HEK293 (cell line): ENCODE results near the gene IGBP1.
A peak's percentile ranks its signal among the peaks of the same experiment; 100 is the strongest.

Experiments
- CTCF ChIA-PET: fragments of 350-600 bp; formaldehyde crosslinking; extraction: SDS; loops from one replicate; lab custom pipeline; 2021; ENCODE audit warnings: antibody characterized with exemption; lab: Yijun Ruan, JAX
- POLR2A ChIA-PET: fragments of 300-600 bp; formaldehyde crosslinking; extraction: SDS; loops from one replicate; lab custom pipeline; 2020; ENCODE audit warnings: antibody characterized with exemption, inconsistent platforms; lab: Yijun Ruan, JAX
- H3K27ac ChIP-seq: fragments of 200-500 bp; sonication (Bioruptor generic); 2 replicates; pipeline ENCODE4 v1.5.1; 2014; ENCODE audit warnings: low read depth, low read length, control low read depth, inconsistent platforms; ENCODE audit errors: extremely low read depth
- H3K36me3 ChIP-seq, 2 experiments: fragments of 200-500 bp in 1 of 2; sonication (Bioruptor generic) in 1 of 2; 1 replicate in 1 of 2; 2 replicates in 1 of 2; pipeline ENCODE4 v1.5.1; 2014 to 2017; ENCODE audit warnings: inconsistent platforms in 2 of 2, low read length in 2 of 2; ENCODE audit not compliant: control insufficient read depth in 2 of 2, insufficient read depth in 1 of 2
- H3K4me1 ChIP-seq: fragments of 200-500 bp; sonication (Bioruptor generic); 2 replicates; pipeline ENCODE4 v1.5.1; 2014; ENCODE audit warnings: mild to moderate bottlenecking, low read length, inconsistent platforms; ENCODE audit not compliant: control insufficient read depth, insufficient read depth
- H3K4me3 ChIP-seq: 2 replicates; pipeline ENCODE4 v1.5.1; 2011; ENCODE audit warnings: low read depth, mild to moderate bottlenecking, control low read depth, low read length, moderate library complexity
- H3K9me3 ChIP-seq: fragments of 200-500 bp; sonication (Bioruptor generic); 2 replicates; pipeline ENCODE4 v1.5.1; 2014; ENCODE audit warnings: low read depth, low read length, inconsistent platforms; ENCODE audit not compliant: control insufficient read depth, insufficient read depth
- KLF16 ChIP-seq: fragments of 450-650 bp; formaldehyde crosslinking; IDR thresholded peaks from 2 replicates; pipeline ENCODE4 v1.5.1; 2017; ENCODE audit warnings: missing biosample characterization, missing genetic modification characterization
- KLF7 ChIP-seq: fragments of 450-650 bp; formaldehyde crosslinking; IDR thresholded peaks from 2 replicates; pipeline ENCODE4 v1.5.1; 2016; ENCODE audit warnings: missing biosample characterization, missing genetic modification characterization, borderline replicate concordance
- KLF9 ChIP-seq: fragments of 450-650 bp; formaldehyde crosslinking; IDR thresholded peaks from 2 replicates; pipeline ENCODE4 v1.5.1; 2016; ENCODE audit warnings: missing biosample characterization, missing genetic modification characterization, low read depth
- MZF1 ChIP-seq: fragments of 450-650 bp; formaldehyde crosslinking; IDR thresholded peaks from 2 replicates; pipeline ENCODE4 v1.5.1; 2017; ENCODE audit warnings: missing biosample characterization, missing genetic modification characterization, borderline replicate concordance
- PATZ1 ChIP-seq: fragments of 450-650 bp; formaldehyde crosslinking; IDR thresholded peaks from 2 replicates; pipeline ENCODE4 v1.5.1; 2016; ENCODE audit warnings: missing biosample characterization, missing genetic modification characterization
- SCRT2 ChIP-seq: fragments of 450-650 bp; formaldehyde crosslinking; IDR thresholded peaks from 2 replicates; pipeline ENCODE4 v1.5.1; 2016; ENCODE audit warnings: missing biosample characterization, missing genetic modification characterization
- SP3 ChIP-seq: fragments of 450-650 bp; formaldehyde crosslinking; IDR thresholded peaks from 2 replicates; pipeline ENCODE4 v1.5.1; 2016; ENCODE audit warnings: missing biosample characterization, missing genetic modification characterization
- ZFP41 ChIP-seq: fragments of 450-650 bp; formaldehyde crosslinking; IDR thresholded peaks from 2 replicates; pipeline ENCODE4 v1.5.1; 2016; ENCODE audit warnings: missing biosample characterization, missing genetic modification characterization, borderline replicate concordance
- ZNF157 ChIP-seq: fragments of 450-650 bp; formaldehyde crosslinking; IDR thresholded peaks from 2 replicates; pipeline ENCODE4 v1.5.1; 2016; ENCODE audit warnings: missing biosample characterization, missing genetic modification characterization
- ZNF16 ChIP-seq: fragments of 450-650 bp; formaldehyde crosslinking; IDR thresholded peaks from 2 replicates; pipeline ENCODE4 v1.5.1; 2016; ENCODE audit warnings: low read depth, missing biosample characterization, missing genetic modification characterization
- ZNF184 ChIP-seq: fragments of 450-650 bp; IDR thresholded peaks from 2 replicates; pipeline ENCODE4 v1.5.1; 2018; ENCODE audit warnings: missing biosample characterization, mild to moderate bottlenecking, missing genetic modification characterization
- ZNF274 ChIP-seq, 2 experiments: fragments of 200-500 bp in 1 of 2; fragments of 450-650 bp in 1 of 2; sonication (Bioruptor generic) in 1 of 2; formaldehyde crosslinking in 1 of 2; IDR thresholded peaks; 2 replicates each; pipeline versions ENCODE4 v1.5.1 to v1.6.1; 2014 to 2016; ENCODE audit warnings: borderline replicate concordance in 1 of 2, inconsistent platforms in 1 of 2, low read length in 1 of 2, missing biosample characterization in 1 of 2, missing genetic modification characterization in 1 of 2
- ZNF394 ChIP-seq: fragments of 450-650 bp; formaldehyde crosslinking; IDR thresholded peaks from 2 replicates; pipeline ENCODE4 v1.5.1; 2016; ENCODE audit warnings: missing biosample characterization, missing genetic modification characterization, mild to moderate bottlenecking, moderate library complexity, borderline replicate concordance
- ZNF433 ChIP-seq: fragments of 450-650 bp; formaldehyde crosslinking; IDR thresholded peaks from 2 replicates; pipeline ENCODE4 v1.5.1; 2016; ENCODE audit warnings: missing biosample characterization, missing genetic modification characterization, low read depth
- ZNF488 ChIP-seq: fragments of 450-650 bp; formaldehyde crosslinking; IDR thresholded peaks from 2 replicates; pipeline ENCODE4 v1.5.1; 2016; ENCODE audit warnings: missing biosample characterization, missing genetic modification characterization
- ZNF529 ChIP-seq: fragments of 450-650 bp; formaldehyde crosslinking; IDR thresholded peaks from 2 replicates; pipeline ENCODE4 v1.5.1; 2017; ENCODE audit warnings: missing genetic modification characterization, missing biosample characterization; ENCODE audit not compliant: insufficient replicate concordance
- ZNF629 ChIP-seq: fragments of 450-650 bp; formaldehyde crosslinking; IDR thresholded peaks from 2 replicates; pipeline ENCODE4 v1.5.1; 2017; ENCODE audit warnings: missing biosample characterization, missing genetic modification characterization
- ZNF704 ChIP-seq: fragments of 450-650 bp; formaldehyde crosslinking; IDR thresholded peaks from 2 replicates; pipeline ENCODE4 v1.5.1; 2016; ENCODE audit warnings: missing biosample characterization, missing genetic modification characterization
- ZNF707 ChIP-seq: fragments of 450-650 bp; formaldehyde crosslinking; IDR thresholded peaks from 2 replicates; pipeline ENCODE4 v1.5.1; 2016; ENCODE audit warnings: missing biosample characterization, missing genetic modification characterization
- TF ChIP-seq, protein P1 (sequence below): fragments of 450-650 bp; formaldehyde crosslinking; IDR thresholded peaks from 2 replicates; pipeline ENCODE4 v1.5.1; 2016; ENCODE audit warnings: missing biosample characterization, missing genetic modification characterization
- TF ChIP-seq, protein P2 (sequence below): fragments of 450-650 bp; formaldehyde crosslinking; IDR thresholded peaks from 2 replicates; pipeline ENCODE4 v1.5.1; 2016; ENCODE audit warnings: missing biosample characterization, missing genetic modification characterization
- TF ChIP-seq, protein P3 (sequence below): fragments of 450-650 bp; formaldehyde crosslinking; IDR thresholded peaks from 2 replicates; pipeline ENCODE4 v1.5.1; 2016; ENCODE audit warnings: missing biosample characterization, missing genetic modification characterization

The IGBP1 gene

DNA sequence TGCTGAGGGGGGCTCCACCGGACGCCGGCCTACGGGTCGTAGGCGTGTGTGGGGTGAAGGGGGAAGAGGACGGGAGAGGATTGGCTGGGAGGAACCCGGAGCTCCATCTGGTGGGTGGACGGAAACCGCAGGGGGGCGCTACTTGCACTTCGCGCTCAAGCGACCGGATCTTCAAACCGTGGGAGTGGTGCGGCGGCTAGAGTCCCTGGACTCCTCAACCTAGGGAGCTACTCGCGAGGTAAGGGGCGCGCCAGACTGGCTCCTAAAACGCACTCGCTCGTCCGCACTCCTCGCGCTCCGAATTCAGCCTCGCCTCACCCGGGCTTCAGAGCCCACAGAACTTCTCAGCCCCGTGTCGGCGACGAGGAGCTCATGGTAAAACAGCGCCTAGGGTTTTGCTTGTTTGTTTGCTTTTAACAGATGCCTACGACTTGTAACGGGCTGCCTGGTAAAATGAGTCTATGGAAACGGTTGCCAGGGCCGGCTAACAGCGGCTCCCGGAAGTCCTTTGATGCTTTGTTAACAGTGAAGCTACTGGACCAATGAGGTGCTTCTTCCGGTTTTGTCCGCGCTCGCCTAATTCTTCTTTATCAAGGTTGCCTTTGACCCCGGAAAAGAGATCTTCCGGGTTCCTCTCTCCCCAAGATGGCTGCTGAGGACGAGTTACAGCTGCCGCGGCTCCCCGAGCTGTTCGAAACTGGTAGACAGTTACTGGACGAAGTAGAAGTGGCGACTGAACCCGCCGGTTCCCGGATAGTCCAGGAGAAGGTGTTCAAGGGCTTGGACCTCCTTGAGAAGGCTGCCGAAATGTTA is at the start of gene IGBP1:
Gene IGBP1, plus strand, starts transcription at position 145 of the 813 bp plus-strand sequence. Its CDS starts 501 bp downstream, at position 646.
- no peaks in the 10 kb centered on the region for H3K9me3 ChIP-seq
- H3K27ac ChIP-seq = peak within 1 kb of the TSS; percentile 69
- H3K4me1 ChIP-seq = no peaks in the 10 kb centered on the region; the same call in 1 of the 2 replicates
- POLR2A ChIA-PET = interaction anchor here (0.6 to 1.6 kb wide), 9 partner anchors 8 to 1305 kb away, joined by 3 to 18 read pairs (median 4); partner anchors contain the start of genes EFNB1, GDPD2, KIF4A and PDZD11
- CTCF ChIA-PET = interaction anchor here (0.5 to 3.1 kb wide), 38 partner anchors 9 to 1501 kb away, joined by 3 to 18 read pairs (median 3); partner anchors contain the start of genes EDA, KIF4A, P2RY4 and PDZD11
- peaks cover 12 to 25% of the 10 kb centered on the region in 2 experiments; a peak in 2 of 3 replicates for H3K36me3 ChIP-seq
- peak within 1 kb of the TSS; percentile 61 for H3K4me3 ChIP-seq
- peak; percentile 58; the same call in 1 of the 2 replicates for TF ChIP-seq KLF9 (tag by site-specific recombination)
- TF ChIP-seq ZNF704 (tag by site-specific recombination) = no peak
- no peak for TF ChIP-seq ZNF707 (tag by site-specific recombination)
- TF ChIP-seq, protein P1, sequence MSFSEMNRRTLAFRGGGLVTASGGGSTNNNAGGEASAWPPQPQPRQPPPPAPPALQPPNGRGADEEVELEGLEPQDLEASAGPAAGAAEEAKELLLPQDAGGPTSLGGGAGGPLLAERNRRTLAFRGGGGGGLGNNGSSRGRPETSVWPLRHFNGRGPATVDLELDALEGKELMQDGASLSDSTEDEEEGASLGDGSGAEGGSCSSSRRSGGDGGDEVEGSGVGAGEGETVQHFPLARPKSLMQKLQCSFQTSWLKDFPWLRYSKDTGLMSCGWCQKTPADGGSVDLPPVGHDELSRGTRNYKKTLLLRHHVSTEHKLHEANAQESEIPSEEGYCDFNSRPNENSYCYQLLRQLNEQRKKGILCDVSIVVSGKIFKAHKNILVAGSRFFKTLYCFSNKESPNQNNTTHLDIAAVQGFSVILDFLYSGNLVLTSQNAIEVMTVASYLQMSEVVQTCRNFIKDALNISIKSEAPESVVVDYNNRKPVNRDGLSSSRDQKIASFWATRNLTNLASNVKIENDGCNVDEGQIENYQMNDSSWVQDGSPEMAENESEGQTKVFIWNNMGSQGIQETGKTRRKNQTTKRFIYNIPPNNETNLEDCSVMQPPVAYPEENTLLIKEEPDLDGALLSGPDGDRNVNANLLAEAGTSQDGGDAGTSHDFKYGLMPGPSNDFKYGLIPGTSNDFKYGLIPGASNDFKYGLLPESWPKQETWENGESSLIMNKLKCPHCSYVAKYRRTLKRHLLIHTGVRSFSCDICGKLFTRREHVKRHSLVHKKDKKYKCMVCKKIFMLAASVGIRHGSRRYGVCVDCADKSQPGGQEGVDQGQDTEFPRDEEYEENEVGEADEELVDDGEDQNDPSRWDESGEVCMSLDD (tag by site-specific recombination) = peak; percentile 76
- no peak for TF ChIP-seq ZNF529 (tag by site-specific recombination)
- no peak for TF ChIP-seq ZNF488 (tag by site-specific recombination)
- TF ChIP-seq KLF16 (tag by site-specific recombination) = peak; percentile 53; the same call in 1 of the 2 replicates
- TF ChIP-seq, protein P2, sequence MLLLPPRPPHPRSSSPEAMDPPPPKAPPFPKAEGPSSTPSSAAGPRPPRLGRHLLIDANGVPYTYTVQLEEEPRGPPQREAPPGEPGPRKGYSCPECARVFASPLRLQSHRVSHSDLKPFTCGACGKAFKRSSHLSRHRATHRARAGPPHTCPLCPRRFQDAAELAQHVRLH (tag by site-specific recombination) = peak; percentile 84
- no peak for TF ChIP-seq ZNF184 (tag by site-specific recombination)
- TF ChIP-seq, protein P3, sequence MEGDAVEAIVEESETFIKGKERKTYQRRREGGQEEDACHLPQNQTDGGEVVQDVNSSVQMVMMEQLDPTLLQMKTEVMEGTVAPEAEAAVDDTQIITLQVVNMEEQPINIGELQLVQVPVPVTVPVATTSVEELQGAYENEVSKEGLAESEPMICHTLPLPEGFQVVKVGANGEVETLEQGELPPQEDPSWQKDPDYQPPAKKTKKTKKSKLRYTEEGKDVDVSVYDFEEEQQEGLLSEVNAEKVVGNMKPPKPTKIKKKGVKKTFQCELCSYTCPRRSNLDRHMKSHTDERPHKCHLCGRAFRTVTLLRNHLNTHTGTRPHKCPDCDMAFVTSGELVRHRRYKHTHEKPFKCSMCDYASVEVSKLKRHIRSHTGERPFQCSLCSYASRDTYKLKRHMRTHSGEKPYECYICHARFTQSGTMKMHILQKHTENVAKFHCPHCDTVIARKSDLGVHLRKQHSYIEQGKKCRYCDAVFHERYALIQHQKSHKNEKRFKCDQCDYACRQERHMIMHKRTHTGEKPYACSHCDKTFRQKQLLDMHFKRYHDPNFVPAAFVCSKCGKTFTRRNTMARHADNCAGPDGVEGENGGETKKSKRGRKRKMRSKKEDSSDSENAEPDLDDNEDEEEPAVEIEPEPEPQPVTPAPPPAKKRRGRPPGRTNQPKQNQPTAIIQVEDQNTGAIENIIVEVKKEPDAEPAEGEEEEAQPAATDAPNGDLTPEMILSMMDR = peak; percentile 97
- TF ChIP-seq SP3 (tag by site-specific recombination) = no peak
- TF ChIP-seq ZNF629 = no peak; the same call in 1 of the 2 replicates
- 0 out of 2 replicates have a peak, but pooled peaks have one; percentile 12 for TF ChIP-seq KLF7 (tag by site-specific recombination)
- TF ChIP-seq ZNF274 (IDR thresholded peaks at IDR 0.05; ENCODE audit: low read length) = no peak
- no peak for TF ChIP-seq ZNF274 (tag by site-specific recombination; IDR thresholded peaks at IDR 0.05; ENCODE audit: borderline replicate concordance)
- TF ChIP-seq ZNF394 (tag by site-specific recombination) = peak; percentile 10; the same call in 1 of the 2 replicates
- TF ChIP-seq MZF1 (tag by site-specific recombination) = no peak
- peak; percentile 84 for TF ChIP-seq PATZ1 (tag by site-specific recombination)
- no peak for TF ChIP-seq ZNF433 (tag by site-specific recombination)
- no peak for TF ChIP-seq ZFP41 (tag by site-specific recombination)
- TF ChIP-seq ZNF16 = no peak
- no peak for TF ChIP-seq ZNF157 (tag by site-specific recombination)
- no peak for TF ChIP-seq SCRT2 (tag by site-specific recombination)
